Panc1 (cell line): ENCODE data around the gene EPHX1. TPM values are rescaled to one million over a fixed set of nuclear protein-coding genes. Genes with fewer than 3 reads are reported as not detected.
"Not testable (repeated sequence)": the region's sequence is repeated elsewhere in the genome, so short reads cannot be mapped to it uniquely, and the experiment has no call there.

ENCODE experiments used
- ATAC-seq: fragments of 200-7000 bp; cut with Tn5 transposase; 2 replicates; pipeline ENCODE4 v1.9.1; 2020; ENCODE audit warnings: mild to moderate bottlenecking, moderate library complexity
- BruUV-seq: library from RNA; stranded (reverse); fragments of 400-500 nt; replicated peaks from 2 replicates; lab custom pipeline; 2021; lab: Mats Ljungman, UMichigan
- CTCF ChIA-PET: fragments of 300-600 bp; sonication (Branson Sonifier 250); formaldehyde crosslinking; loops from one replicate; lab custom pipeline; 2022; ENCODE audit warnings: antibody characterized with exemption; lab: Charles Lee
- POLR2A ChIA-PET: fragments of 300-600 bp; sonication (Branson Sonifier 250); formaldehyde crosslinking; loops from one replicate; lab custom pipeline; 2022; ENCODE audit warnings: antibody characterized with exemption; lab: Charles Lee
- DNase-seq: peaks from one replicate; pipeline ENCODE4 v3.0.0-alpha.2; 2010; ENCODE audit warnings: low read depth, low spot score
- H3K27ac ChIP-seq: 2 replicates; pipeline ENCODE4 v1.5.1; 2011; ENCODE audit warnings: mild to moderate bottlenecking, low read length, inconsistent platforms
- H3K27me3 ChIP-seq: fragments of 200-500 bp; sonication (Bioruptor generic); 2 replicates; pipeline ENCODE4 v1.6.0; 2014; ENCODE audit warnings: low read length, inconsistent platforms; ENCODE audit not compliant: control insufficient read depth, insufficient read depth
- H3K36me3 ChIP-seq: fragments of 200-500 bp; sonication (Bioruptor generic); 2 replicates; pipeline ENCODE4 v1.5.1; 2014; ENCODE audit warnings: inconsistent platforms, mild to moderate bottlenecking, low read length, moderate library complexity; ENCODE audit not compliant: control insufficient read depth, insufficient read depth
- H3K4me1 ChIP-seq: 2 replicates; pipeline ENCODE4 v1.5.1; 2011; ENCODE audit warnings: inconsistent platforms, mild to moderate bottlenecking, low read length, moderate library complexity; ENCODE audit not compliant: control insufficient read depth, insufficient read depth
- H3K4me3 ChIP-seq, 2 experiments: 2 replicates each; pipeline ENCODE4 v1.5.1; 2011 to 2012; ENCODE audit warnings: low read depth in 2 of 2, low read length in 2 of 2, mild to moderate bottlenecking in 2 of 2, inconsistent platforms in 1 of 2, moderate library complexity in 1 of 2
- H3K9me3 ChIP-seq: fragments of 200-500 bp; sonication (Bioruptor generic); 2 replicates; pipeline ENCODE4 v1.5.1; 2014; ENCODE audit warnings: low read depth, mild to moderate bottlenecking, inconsistent platforms, low read length, moderate library complexity; ENCODE audit not compliant: control insufficient read depth, insufficient read depth
- POLR2AphosphoS5 ChIP-seq: IDR thresholded peaks from 2 replicates; pipeline ENCODE4 v1.6.1; 2012; ENCODE audit warnings: mild to moderate bottlenecking, low read depth, low read length, moderate library complexity
- SIN3A ChIP-seq: IDR thresholded peaks from 2 replicates; pipeline ENCODE4 v1.6.1; 2012; ENCODE audit warnings: low read depth, mild to moderate bottlenecking, low read length, moderate library complexity, borderline replicate concordance; ENCODE audit not compliant: insufficient read depth
- TCF7L2 ChIP-seq: IDR thresholded peaks from 2 replicates; pipeline ENCODE4 v1.6.1; 2011; ENCODE audit warnings: mild to moderate bottlenecking, low read depth, low read length, inconsistent platforms
- in situ Hi-C: cut with HindIII; loops from 2 replicates; pipeline ENCODE4 v1.10.0; 2016; ENCODE audit warnings: low sequenced_read_pairs, low pct_unique_long_range_greater_than_20kb
- intact Hi-C: fragments of 100-400 bp; cut with micrococcal nuclease; formaldehyde crosslinking; loops from one replicate; pipeline ENCODE4 v1.10.0; 2022; ENCODE audit not compliant: unreplicated experiment
- total RNA-seq: library from RNA; stranded (reverse); gene quantifications from one replicate; pipeline ENCODE4 v1.2.1, GENCODE V29; 2021; ENCODE audit not compliant: unreplicated experiment
- TF ChIP-seq, protein P1 (sequence below): fragments of 450-650 bp; IDR thresholded peaks from 2 replicates; pipeline ENCODE4 v1.5.1; 2017; ENCODE audit warnings: mild to moderate bottlenecking
- TF ChIP-seq, protein P2 (sequence below), 2 experiments: IDR thresholded peaks; 2 replicates each; pipeline ENCODE4 v1.6.1; 2011 to 2012; ENCODE audit warnings: low read depth in 2 of 2, control low read depth in 1 of 2, low read length in 1 of 2, mild to moderate bottlenecking in 1 of 2, moderate library complexity in 1 of 2; ENCODE audit not compliant: insufficient read depth in 1 of 2

Gene EPHX1
- total RNA-seq, 1 experiment from 2014 or later, result 76.4 TPM

DNA sequence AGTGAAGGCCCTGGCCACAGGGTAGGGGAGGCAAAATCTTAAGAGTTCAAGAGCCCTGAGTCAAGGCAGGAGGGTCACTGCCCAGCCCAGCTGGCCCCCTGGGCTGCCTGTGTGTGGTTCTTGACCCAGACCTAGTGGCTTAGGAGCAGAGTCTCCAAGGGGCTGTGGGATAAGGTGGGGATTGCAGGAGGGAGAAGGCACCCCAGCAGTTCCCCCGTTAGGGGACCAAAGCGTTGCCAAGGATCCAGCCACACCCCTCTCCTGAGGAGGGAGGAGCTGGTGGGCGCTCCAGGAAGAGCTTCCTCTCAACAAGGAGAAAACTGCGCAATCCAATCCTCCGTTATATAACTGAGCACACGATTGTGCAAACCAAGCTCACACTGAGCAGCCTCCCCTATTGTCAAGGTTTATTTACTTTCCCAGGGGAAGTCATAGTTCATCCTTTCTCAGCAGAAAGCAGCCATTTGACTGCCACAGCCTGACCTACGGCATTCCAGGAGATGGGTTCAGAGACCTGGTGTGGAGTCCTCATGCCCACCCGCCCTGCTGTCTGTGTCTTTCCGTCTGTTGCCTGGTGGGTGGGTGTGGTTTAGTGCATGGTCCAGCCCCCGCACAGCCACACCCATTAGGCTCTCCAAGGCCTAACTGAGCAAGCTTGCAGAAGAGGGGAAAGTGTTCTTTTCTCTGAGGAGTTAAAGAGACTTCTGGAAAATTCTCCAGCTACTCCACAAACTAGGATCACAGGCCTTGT is 3.5 kb downstream of the EPHX1 start:
- ChIA-PET POLR2A (interaction anchor here (0.5 to 0.6 kb wide), 2 partner anchors 25 to 202 kb away, joined by 4 to 14 read pairs; no protein-coding TSS in a partner anchor), CTCF (no interaction called here)
- Histone ChIP-seq H3K36me3 (no peaks in the 10 kb centered on the region), H3K4me3 (no peak overlapping the region), H3K27me3 (no peaks in the 10 kb centered on the region), H3K4me1 (peaks cover 56% of the 10 kb centered on the region), H3K9me3 (no peaks in the 10 kb centered on the region), H3K27ac (peak overlapping the region; percentile 51)
- TF ChIP-seq SIN3A, result no peak
- no peak for TF ChIP-seq POLR2AphosphoS5
- ATAC-seq (no peak), DNase-seq (no peak)
- in situ Hi-C loops (no loop called here), intact Hi-C loops (no loop called here)
- no TSS peak for BruUV-seq

DNA sequence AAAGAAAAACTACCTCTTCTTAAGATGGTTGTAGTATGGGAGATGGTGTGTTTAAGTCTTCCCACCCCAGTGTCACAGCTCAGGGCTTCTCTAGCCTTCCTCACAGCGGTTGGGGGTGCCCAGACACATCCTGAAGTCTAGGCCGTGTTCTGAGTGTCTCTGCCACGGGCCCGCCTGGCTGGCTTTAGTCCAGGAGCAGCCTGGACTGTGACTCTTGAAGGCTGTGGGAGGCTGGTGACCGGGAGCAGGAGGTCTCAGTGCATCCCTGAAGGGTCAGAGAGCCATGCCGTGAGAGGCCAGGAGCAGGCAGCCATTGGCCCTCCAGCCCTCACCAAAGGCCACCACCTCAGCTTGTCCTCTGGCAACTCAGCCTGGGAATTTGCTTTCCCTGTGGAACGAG is 4.5 kb downstream of the EPHX1 start:
- in situ Hi-C loops (no loop called here), intact Hi-C loops (no loop called here)
- ATAC-seq (no peak), DNase-seq (no peak)
- no peaks in the 10 kb centered on the region for H3K27me3 ChIP-seq
- no peaks in the 10 kb centered on the region for H3K36me3 ChIP-seq
- H3K27ac ChIP-seq, result no peak overlapping the region
- CTCF ChIA-PET, result no interaction called here
- BruUV-seq, result no TSS peak
- peaks cover 53% of the 10 kb centered on the region for H3K4me1 ChIP-seq
- TF ChIP-seq, protein P1, sequence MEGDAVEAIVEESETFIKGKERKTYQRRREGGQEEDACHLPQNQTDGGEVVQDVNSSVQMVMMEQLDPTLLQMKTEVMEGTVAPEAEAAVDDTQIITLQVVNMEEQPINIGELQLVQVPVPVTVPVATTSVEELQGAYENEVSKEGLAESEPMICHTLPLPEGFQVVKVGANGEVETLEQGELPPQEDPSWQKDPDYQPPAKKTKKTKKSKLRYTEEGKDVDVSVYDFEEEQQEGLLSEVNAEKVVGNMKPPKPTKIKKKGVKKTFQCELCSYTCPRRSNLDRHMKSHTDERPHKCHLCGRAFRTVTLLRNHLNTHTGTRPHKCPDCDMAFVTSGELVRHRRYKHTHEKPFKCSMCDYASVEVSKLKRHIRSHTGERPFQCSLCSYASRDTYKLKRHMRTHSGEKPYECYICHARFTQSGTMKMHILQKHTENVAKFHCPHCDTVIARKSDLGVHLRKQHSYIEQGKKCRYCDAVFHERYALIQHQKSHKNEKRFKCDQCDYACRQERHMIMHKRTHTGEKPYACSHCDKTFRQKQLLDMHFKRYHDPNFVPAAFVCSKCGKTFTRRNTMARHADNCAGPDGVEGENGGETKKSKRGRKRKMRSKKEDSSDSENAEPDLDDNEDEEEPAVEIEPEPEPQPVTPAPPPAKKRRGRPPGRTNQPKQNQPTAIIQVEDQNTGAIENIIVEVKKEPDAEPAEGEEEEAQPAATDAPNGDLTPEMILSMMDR, result no peak
- TF ChIP-seq SIN3A (no peak), TCF7L2 (no peak), POLR2AphosphoS5 (no peak)
- TF ChIP-seq, protein P2, sequence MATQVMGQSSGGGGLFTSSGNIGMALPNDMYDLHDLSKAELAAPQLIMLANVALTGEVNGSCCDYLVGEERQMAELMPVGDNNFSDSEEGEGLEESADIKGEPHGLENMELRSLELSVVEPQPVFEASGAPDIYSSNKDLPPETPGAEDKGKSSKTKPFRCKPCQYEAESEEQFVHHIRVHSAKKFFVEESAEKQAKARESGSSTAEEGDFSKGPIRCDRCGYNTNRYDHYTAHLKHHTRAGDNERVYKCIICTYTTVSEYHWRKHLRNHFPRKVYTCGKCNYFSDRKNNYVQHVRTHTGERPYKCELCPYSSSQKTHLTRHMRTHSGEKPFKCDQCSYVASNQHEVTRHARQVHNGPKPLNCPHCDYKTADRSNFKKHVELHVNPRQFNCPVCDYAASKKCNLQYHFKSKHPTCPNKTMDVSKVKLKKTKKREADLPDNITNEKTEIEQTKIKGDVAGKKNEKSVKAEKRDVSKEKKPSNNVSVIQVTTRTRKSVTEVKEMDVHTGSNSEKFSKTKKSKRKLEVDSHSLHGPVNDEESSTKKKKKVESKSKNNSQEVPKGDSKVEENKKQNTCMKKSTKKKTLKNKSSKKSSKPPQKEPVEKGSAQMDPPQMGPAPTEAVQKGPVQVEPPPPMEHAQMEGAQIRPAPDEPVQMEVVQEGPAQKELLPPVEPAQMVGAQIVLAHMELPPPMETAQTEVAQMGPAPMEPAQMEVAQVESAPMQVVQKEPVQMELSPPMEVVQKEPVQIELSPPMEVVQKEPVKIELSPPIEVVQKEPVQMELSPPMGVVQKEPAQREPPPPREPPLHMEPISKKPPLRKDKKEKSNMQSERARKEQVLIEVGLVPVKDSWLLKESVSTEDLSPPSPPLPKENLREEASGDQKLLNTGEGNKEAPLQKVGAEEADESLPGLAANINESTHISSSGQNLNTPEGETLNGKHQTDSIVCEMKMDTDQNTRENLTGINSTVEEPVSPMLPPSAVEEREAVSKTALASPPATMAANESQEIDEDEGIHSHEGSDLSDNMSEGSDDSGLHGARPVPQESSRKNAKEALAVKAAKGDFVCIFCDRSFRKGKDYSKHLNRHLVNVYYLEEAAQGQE (IDR thresholded peaks at IDR 0.05; ENCODE audit: insufficient read depth in 1 of 2, low read depth in 2 of 2, low read length in 1 of 2), result no peak
- H3K4me3 ChIP-seq, result no peak overlapping the region
- POLR2A ChIA-PET, result no interaction called here
- H3K9me3 ChIP-seq, result no peaks in the 10 kb centered on the region

DNA sequence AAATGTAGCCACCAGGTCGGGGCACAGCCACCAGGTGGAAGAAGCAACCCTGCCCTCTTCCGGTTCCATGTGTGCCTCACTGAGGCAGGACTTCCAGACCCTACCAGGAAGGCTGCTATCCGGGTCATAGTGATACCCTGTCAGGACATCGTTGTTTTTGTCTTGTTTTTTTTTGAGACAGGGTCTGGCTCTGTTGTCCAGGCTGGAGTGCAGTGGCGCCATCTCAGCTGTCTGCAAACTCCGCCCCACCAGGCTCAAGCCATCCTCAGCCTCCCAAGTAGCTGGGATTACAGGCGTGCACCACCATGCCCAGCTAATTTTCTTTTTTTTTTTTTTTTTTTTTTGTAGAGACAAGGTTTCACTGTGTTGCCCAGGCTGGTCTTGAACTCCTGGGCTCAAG is 5.2 kb downstream of the EPHX1 start:
- H3K36me3 ChIP-seq, BruUV-seq, H3K27me3 ChIP-seq, DNase-seq, CTCF ChIA-PET, H3K27ac ChIP-seq, H3K4me3 ChIP-seq, ATAC-seq, H3K9me3 ChIP-seq, intact Hi-C loops, POLR2A ChIA-PET, in situ Hi-C loops: not testable (repeated sequence)
- peaks cover 52% of the 10 kb centered on the region for H3K4me1 ChIP-seq
